Measurements from ENCODE around the gene EGFL7.
"Not testable (repeated sequence)": the region's sequence is repeated elsewhere in the genome, so short reads cannot be mapped to it uniquely, and the experiment has no call there.

The EGFL7 gene

DNA sequence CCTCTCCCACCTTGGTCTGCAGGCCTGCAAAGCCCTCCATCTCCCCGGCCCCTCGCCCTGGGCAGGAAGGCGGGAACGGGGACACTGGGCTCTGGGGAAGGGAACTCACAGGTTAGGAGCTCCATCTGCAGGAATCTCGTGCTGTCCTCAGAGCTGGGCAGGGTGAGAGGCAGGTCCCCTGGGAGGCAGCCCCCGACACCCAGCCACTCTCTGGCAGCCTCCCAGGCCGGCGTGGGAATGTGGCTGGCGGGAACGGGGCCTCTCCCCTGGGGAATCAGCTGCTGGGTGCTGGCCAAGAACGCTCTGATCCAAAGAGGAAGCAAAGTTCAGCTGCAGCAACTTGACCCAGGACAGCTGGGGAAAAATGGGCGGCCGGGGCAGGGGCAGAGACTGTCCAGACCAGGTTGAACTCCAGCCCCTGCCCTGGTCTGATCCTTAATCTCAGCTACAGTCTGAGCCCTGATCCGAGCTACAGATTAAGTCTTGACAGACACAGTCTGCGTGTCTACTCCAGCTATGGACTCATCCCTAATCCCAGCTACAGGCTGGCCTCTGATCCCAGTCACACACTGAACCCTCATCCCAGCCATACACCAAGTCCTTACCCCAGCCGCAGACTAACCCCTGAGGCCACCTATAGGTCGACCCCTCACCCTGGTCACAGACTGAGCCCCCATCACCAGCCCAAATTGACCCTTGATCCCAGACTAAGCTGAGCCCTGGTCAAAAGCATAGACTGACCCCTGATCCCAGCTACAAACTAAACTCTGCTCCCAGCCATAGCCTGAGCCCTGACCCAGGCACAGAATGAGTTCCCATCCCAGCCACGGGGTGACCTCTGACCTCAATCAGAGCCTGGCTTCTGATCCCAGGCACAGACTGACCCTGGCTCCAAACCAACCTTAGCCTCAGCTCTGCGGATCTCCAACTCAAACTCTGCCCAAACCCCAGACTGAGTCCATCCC is 37.3 kb upstream of the EGFL7 start:
- DNase-seq, result no peak

DNA sequence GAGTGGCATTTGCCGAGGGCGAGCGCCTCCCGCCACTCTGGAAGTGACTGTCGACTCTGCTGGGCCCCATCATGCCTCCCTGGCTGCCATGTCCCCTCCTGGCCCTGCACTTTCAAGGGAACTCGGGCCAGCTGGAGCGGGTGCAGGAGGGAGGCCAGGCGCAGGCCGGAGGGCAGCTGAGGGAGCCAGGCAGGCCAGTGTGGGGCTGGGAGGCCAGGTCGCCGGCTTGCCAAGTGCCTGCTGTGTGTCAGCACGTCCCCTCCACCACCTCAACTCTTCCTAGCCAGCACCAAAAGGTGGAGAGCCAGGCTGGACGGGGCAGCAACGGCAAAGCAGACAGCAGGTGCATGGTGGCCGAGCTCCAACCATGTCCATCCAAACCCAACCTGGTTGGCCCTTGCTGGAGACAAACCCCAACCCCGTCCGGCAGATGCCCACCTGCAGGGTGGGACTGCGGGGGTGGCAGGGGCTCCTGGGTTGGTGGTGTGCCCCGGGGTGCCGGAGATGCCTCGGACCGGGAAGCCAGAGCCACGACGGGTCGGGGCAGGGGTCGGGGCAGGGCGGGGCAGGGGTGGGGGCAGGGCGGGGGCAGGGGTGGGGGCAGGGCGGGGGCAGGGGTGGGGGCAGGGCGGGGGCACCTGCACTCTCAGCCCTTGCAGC is 36.5 kb upstream of the EGFL7 start:
- DNase-seq, result no peak

- DNase-seq, result no peak
Observed at GRCh38 chr9:136626740-136627642, 35.7 kb upstream of the EGFL7 start.

DNA sequence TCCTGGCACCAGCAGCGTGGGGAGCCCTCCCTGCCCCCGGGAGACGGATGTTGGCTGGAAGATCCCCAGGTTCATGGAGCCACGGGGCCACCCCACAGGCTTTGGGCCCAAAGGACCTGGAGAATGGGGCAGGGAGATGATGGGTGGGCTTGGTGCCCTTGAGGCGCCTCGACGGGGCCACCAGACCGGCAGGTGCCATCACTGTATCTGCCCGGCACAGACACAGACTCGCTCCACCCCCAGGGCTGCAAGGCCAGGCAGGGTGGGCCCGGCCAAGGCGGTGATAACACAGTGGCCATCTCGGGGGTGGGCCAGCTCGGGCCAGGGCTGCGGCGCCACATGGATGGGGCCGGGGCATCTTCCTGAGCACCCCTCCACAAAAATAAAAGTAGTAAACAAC is 35.0 kb upstream of the EGFL7 start:
- no peak for DNase-seq

GRCh38 chr9:136628268-136628667 is 34.4 kb upstream of the EGFL7 start:
- DNase-seq, result no peak

- DNase-seq, result no peak
Observed at GRCh38 chr9:136629001-136629878, 33.5 kb upstream of the EGFL7 start.

DNA sequence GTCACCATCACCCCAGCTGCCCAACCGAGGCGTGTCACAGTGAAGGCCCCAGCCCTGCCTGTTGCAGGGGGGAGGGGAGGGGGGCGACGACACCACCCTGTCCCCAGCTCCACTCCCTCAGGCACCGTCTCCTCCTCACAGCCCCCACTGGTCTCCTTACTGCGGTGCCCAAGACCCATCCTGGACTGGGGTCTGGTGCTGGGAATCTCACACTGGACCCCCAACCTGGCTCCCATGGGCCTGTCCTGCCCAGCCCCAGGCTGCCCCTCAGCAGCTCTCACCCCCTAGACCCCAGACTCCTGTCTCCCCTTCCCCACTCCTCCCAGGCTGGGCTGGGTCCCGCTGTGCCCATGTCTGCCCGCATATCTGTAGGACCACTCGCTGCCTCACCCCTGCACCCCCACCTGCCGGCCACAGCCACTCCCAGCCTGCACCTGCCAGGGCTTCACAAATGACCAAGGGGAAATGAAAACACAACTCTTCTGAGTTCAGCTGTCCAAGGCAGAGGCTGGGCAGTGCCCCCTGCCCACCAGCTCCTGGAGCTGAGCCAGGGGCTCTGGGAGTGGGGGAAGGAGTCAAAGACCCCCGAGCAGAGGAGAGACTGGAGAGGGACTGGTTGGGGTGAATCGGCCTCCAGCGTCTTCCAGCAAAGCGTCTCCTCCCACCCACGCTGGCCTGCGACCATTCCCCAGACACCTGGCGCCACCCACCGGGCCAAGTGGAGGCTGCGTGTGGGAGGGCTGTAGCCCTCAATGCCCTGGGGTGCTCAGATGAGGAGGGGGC is 32.6 kb upstream of the EGFL7 start:
- DNase-seq, result peak; percentile 28

GRCh38 chr9:136630662-136630992 is 32.1 kb upstream of the EGFL7 start:
- no peak for DNase-seq

- DNase-seq, result peak; percentile 78
Observed at GRCh38 chr9:136631038-136632000, 31.4 kb upstream of the EGFL7 start.

- peak; percentile 12 for DNase-seq
Observed at GRCh38 chr9:136632072-136632471, 30.6 kb upstream of the EGFL7 start.

- not testable (repeated sequence) for DNase-seq
Observed at GRCh38 chr9:136632491-136633106, 30.1 kb upstream of the EGFL7 start.

DNA sequence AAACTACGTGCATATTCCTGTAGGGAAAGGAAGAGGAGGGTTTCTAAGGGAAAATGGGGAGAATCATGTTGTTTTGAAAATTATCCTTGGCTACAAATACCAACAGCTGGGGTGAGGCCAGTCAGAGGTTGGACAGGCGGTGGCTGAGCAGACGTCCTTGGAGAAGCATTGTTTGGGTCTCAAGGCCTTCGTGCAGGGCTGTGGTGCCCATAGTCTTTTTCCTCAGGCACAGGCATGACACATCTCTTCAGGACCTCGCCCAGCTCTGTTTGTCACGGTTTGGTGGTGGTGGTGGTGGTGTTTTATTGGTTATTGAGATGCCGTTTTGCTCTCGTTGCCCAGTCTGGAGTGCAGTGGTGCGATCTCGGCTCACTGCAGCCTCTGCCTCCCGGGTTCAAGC is 27.8 kb upstream of the EGFL7 start:
- DNase-seq, result no peak

DNA sequence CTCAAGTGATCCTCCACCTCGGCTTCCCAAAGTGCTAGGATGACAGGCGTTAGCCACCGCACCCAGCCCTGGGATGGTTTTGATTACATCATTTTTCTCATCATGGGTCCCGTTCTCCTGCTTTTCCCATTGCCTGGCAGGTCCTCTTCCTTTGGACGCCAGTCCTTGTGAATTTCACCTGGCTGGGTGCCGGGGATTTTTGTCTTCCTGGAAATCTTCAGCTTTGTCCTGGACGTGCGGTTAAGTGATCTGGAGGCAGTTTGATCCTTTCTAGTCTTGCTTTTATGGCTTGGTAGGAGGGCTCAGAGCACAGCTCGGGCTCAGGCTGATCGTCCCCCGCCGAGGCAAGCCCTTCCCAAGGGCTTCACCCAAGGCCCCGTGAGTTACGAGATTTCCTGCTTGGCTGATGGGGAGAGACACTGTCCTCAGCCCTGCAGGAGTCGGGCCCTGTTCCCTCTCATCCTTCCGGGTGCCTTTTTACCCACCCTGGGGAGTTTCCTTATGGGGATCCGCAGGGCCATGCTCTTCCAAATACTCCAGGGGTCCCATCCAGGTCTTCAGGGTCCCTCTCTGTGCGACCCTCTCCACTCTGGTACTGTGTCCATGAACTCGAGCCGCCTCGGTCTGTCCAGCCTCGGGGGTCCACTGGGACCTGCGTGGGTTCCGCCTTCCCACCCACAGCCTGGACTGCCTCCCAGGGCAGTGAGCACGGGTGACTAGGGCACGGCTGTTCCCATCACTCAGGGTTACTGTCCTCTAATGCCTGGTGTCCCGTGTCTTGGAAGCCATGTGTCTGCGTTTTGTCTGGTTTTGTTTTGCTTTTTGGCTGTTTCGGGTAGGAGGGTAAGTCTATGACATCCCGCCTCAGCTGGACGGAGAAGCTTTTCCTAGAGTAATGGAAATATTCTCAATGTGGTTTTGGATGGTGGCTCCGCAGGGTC is 22.3 kb upstream of the EGFL7 start:
- DNase-seq, result no peak

DNA sequence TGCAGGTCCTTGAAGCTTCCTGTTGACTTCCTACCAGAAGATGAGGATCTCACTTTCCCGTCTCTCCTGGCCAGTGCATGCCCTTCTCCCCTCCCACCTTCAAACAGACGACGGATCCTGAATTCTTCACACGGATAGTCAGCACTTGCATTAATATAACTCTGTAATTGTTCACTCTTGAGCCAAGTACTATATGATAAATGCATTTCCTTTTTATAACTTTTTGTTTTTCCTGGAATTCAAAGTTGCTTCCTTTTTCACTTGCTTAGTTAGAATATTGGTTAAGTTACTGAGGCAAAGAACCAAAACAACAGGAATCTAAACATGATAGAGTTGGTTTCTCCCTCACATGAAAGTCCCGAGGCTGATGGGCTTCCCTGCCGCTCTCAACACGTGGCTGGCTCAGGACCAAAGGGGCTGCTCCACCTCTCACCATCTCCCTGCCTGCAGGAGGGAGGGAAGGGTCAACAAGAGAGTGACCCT is 20.2 kb upstream of the EGFL7 start:
- DNase-seq, result no peak

DNA sequence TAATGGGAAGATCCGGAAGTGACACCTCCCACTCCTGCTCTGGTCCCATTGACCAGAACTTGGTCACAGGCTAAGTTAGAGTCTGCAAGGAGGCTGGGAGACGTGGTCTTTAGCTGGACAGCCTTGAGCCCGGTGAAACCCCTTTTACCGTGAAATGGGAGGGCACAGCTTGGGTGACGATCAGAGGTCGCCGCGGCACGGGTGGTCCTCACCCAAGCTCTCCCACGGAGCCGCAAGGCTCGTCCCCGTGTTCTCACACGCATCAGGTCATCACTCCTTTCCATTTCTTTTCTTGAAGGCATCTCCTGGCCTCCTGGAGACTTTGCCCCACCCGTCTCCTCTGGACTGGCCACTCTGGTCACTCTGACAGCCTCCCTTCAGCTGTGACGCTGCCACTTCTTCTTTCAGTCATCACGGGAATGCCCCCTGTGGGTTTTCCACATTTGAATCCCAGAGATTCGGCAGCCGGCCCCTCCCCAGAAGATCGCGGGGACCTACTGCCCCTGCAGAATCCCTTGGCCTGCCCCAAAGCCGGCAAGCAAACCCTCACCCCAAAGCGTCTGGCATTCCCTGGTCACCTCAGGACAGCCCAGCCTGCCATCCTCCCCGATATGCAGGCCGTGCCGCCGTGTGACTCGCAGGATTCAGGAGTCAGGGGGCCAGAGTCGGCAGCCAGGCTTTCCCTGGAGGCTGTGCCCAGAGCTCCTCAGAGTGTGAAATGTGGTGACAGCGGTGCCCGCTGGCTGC is 18.9 kb upstream of the EGFL7 start:
- DNase-seq, result no peak

DNA sequence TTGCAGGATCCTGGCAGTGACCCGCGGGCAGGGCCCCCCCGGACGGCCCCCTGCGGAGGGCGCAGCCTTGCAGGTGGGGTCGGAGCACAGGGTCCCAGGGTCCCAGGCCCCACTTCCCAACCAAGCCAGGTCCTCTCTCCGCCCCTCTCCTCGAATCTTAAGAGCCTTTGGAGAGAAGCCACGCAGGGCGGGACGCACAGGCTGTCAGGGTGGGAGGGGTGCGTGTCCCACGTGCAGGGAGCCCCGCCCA is 18.4 kb upstream of the EGFL7 start:
- peak; percentile 57 for DNase-seq

GRCh38 chr9:136644593-136645351 is 17.9 kb upstream of the EGFL7 start:
- DNase-seq, result no peak

Measured in central memory CD4-positive, alpha-beta T cell (primary cell).